GM21390 (cell line): ENCODE data around the gene FBXO31.

Experiments
- ATAC-seq: cut with Tn5 transposase; IDR thresholded peaks from one replicate; pipeline ENCODE4 v1.9.1; 2021; ENCODE audit not compliant: unreplicated experiment

The FBXO31 gene

GRCh38 chr16:87293990-87294389 is 89.6 kb downstream of the FBXO31 start:
- no peak for ATAC-seq

- no peak for ATAC-seq
These were observed 91.6 kb downstream of the FBXO31 start for GRCh38 chr16:87291944-87292343.

- ATAC-seq: no peak
These were observed 94.7 kb downstream of the FBXO31 start for GRCh38 chr16:87288753-87289362.

- no peak for ATAC-seq
These were observed 96.5 kb downstream of the FBXO31 start for GRCh38 chr16:87286839-87287626.

DNA sequence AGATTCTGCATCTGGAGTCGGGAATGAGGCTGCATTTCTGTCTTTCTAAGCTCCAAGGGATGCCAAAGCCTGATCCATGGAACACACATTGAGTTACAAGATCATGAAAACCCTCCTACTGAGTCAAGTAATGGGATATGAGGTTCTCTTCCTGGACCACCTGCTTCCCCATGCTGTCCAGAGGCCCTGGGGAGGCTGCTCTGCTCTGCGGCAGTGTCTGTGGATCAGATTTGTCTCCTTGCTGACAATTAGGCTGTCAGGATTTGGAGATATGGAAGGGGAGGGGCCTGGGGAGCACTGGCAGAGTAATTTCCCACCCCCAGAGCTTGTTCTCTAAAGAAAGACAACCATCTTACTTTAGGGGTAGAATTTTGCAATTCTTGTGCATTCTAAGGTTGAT is 99.4 kb downstream of the FBXO31 start:
- ATAC-seq: no peak

- no peak for ATAC-seq
These were observed 104.4 kb downstream of the FBXO31 start for GRCh38 chr16:87279094-87279658.

DNA sequence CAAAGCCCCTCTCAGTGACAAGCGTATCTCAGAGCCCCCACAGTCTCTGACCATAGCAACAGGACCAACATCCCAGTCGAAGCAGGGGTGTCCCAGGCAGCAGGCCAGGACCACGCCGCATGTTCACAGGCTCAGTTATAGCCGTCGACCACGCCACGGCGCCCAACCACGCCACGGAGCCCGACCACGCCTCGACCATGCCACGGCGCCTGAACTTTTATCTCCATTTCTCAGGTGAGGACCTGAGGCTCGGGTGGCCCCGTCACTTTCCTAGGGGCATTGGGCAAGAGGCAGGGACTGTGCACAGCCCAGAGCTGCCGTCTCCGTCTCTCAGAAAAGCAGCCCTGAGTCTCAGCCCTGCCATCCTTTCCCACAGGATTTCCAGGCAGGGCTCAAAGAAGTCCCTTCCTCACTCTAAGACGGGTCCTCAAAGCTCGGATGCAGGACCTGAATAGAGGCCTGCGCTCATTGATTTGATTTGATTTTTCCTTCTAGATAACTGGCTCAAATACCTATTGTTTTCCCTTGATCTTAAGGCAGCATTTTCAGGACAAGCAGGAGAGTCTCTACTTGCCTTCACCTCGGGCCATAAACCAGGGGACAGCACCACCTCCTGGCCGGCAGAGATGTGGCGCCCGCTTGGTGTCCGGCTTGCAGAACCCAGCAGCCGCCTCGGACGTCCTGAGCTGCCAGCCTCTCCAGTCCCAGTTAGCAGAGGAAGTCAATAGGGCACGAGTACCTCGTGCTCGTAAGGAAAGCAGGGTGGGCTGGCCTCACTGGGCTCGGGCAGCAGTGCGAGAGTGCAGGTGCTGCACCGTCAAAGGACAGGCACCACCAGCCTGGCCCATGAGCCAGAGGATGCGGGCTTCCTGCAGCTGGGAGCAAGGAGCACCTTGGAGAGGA is 105.1 kb downstream of the FBXO31 start:
- ATAC-seq: no peak
